Activated CD8-positive, alpha-beta T cell treated with anti-CD3 and anti-CD28 coated beads for 36 hours (primary cell): Measurements from ENCODE around the gene CHRM1. TPM values are rescaled to one million over a fixed set of nuclear protein-coding genes. Genes with fewer than 3 reads are reported as not detected.

Experiments used
- ATAC-seq: fragments of 200-7000 bp; cut with Tn5 transposase; one replicate; pipeline ENCODE4 v1.10.0; 2021; ENCODE audit warnings: mild to moderate bottlenecking, moderate library complexity
- CTCF ChIA-PET: fragments of 350-600 bp; sonication (Branson Sonifier 250); formaldehyde crosslinking; loops from one replicate; lab custom pipeline; 2021; ENCODE audit warnings: antibody characterized with exemption; lab: Charles Lee
- POLR2A ChIA-PET: fragments of 350-600 bp; sonication (Branson Sonifier 250); formaldehyde crosslinking; loops from one replicate; lab custom pipeline; 2021; ENCODE audit warnings: antibody characterized with exemption; lab: Charles Lee
- DNase-seq: peaks from one replicate; pipeline ENCODE4 v3.0.0-alpha.2; 2020
- H3K27ac Mint-ChIP-seq: one replicate; pipeline ENCODE4 v1.8.0; 2021; ENCODE audit warnings: mild to moderate bottlenecking, mixed read lengths
- H3K27me3 Mint-ChIP-seq: one replicate; pipeline ENCODE4 v1.8.0; 2021; ENCODE audit warnings: mixed read lengths
- H3K36me3 Mint-ChIP-seq: one replicate; pipeline ENCODE4 v1.8.0; 2021; ENCODE audit warnings: low read depth, mixed read lengths
- H3K4me1 Mint-ChIP-seq: one replicate; pipeline ENCODE4 v1.8.0; 2021; ENCODE audit warnings: low read depth, mixed read lengths
- H3K4me3 Mint-ChIP-seq: one replicate; pipeline ENCODE4 v1.8.0; 2021; ENCODE audit warnings: mild to moderate bottlenecking, moderate library complexity, mixed read lengths
- H3K9me3 Mint-ChIP-seq: one replicate; pipeline ENCODE4 v1.8.0; 2021; ENCODE audit warnings: mixed read lengths
- intact Hi-C: fragments of 100-400 bp; cut with micrococcal nuclease; formaldehyde crosslinking; loops from one replicate; pipeline ENCODE4 v1.10.0; 2022
- total RNA-seq, 2 experiments: library from RNA; stranded (reverse); gene quantifications; one replicate each; pipeline ENCODE4 v1.2.3, GENCODE V29; 2021
- TF ChIP-seq, protein P1 (sequence below): fragments of 200-600 bp; IDR thresholded peaks from one replicate; pipeline ENCODE4 v1.8.0; 2022; ENCODE audit warnings: antibody characterized with exemption, mild to moderate bottlenecking

Gene CHRM1
- total RNA-seq, 2 experiments from 2014 or later = not detected

DNA sequence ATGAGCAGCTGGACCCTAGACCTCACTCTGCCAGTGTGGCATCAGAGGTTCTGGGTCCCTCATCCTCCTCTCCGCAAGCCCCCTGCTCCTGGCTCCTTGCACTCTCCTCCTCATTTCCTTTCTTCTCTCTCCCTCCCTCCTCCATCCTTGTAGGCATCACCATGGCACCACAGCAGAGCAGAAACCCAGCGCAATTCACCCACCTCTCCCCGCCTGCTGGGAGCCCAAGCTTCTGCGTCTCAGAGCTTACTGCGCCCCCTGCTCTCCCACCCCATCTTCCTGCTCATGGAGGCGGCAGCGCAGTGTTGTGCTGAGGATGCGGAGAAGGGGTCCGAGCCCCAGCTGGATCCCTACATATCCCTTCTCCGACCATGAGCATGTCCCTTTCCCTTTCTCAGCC lies 1.7 kb downstream of the CHRM1 start:
- ChIA-PET POLR2A (no interaction called here), CTCF (interaction anchor here (0.8 to 3.7 kb wide), 3 partner anchors 15 to 104 kb away, joined by 3 to 56 read pairs (median 6); no protein-coding TSS in a partner anchor)
- Mint-ChIP-seq H3K9me3 (no peaks in the 10 kb centered on the region), H3K4me3 (no peak overlapping the region), H3K27ac (no peak overlapping the region), H3K36me3 (no peaks in the 10 kb centered on the region), H3K4me1 (peaks cover 20% of the 10 kb centered on the region), H3K27me3 (peaks cover 31% of the 10 kb centered on the region)
- no peak for ATAC-seq
- TF ChIP-seq, protein P1, sequence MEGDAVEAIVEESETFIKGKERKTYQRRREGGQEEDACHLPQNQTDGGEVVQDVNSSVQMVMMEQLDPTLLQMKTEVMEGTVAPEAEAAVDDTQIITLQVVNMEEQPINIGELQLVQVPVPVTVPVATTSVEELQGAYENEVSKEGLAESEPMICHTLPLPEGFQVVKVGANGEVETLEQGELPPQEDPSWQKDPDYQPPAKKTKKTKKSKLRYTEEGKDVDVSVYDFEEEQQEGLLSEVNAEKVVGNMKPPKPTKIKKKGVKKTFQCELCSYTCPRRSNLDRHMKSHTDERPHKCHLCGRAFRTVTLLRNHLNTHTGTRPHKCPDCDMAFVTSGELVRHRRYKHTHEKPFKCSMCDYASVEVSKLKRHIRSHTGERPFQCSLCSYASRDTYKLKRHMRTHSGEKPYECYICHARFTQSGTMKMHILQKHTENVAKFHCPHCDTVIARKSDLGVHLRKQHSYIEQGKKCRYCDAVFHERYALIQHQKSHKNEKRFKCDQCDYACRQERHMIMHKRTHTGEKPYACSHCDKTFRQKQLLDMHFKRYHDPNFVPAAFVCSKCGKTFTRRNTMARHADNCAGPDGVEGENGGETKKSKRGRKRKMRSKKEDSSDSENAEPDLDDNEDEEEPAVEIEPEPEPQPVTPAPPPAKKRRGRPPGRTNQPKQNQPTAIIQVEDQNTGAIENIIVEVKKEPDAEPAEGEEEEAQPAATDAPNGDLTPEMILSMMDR = no peak
- intact Hi-C loops = no loop called here
- no peak for DNase-seq

- Mint-ChIP-seq H3K9me3 (no peaks in the 10 kb centered on the region), H3K4me3 (no peak overlapping the region), H3K27ac (no peak overlapping the region), H3K36me3 (no peaks in the 10 kb centered on the region), H3K27me3 (peaks cover 24% of the 10 kb centered on the region), H3K4me1 (peaks cover 14% of the 10 kb centered on the region)
- intact Hi-C loops = no loop called here
- DNase-seq (no peak), ATAC-seq (no peak)
- ChIA-PET POLR2A (no interaction called here), CTCF (interaction anchor here (0.8 to 3.7 kb wide), 2 partner anchors 14 to 57 kb away, joined by 3 to 56 read pairs; no protein-coding TSS in a partner anchor)
- TF ChIP-seq, protein P1 = no peak
Measured at GRCh38 chr11:62918531-62918930, 2.6 kb downstream of the CHRM1 start.

DNA sequence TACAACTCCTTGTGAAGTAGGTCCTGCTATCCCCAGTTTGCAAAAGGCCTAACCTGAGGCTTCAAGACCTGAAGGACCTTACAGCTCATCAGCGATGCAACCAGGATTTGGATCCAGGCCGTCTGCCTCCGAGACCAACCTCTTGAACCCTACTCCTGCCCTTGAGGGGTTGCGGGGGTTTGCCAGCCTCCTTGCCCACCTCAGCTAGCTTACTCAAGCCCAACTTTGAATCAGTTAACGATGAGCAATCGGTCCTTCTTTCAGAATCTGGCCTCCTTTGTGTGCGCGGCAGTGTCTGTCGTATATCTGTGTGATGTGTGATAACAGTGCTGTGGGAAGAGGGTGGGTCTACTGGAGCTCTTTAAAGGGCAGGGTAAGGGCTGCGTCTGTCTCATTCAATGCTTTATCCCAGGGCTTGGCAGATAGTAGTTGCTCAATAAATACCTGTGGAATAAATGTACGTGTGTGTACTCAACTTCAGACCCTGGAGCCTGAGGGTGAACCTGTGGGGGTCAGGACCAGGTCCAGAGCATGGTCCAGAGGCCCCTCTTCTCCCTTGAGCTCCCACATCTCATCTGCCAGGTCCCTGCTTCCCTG lies 3.2 kb downstream of the CHRM1 start:
- no peaks in the 10 kb centered on the region for H3K36me3 Mint-ChIP-seq
- no peaks in the 10 kb centered on the region for H3K9me3 Mint-ChIP-seq
- TF ChIP-seq, protein P1 = no peak
- DNase-seq (no peak), ATAC-seq (no peak)
- H3K4me1 Mint-ChIP-seq = peaks cover 8% of the 10 kb centered on the region
- POLR2A ChIA-PET = interaction anchor here (0.7 to 1.2 kb wide), 2 partner anchors 33 to 63 kb away, joined by 3 read pairs; no protein-coding TSS in a partner anchor
- no peak overlapping the region for H3K4me3 Mint-ChIP-seq
- intact Hi-C loops = no loop called here
- CTCF ChIA-PET = interaction anchor here (3.7 kb wide), 1 partner anchor 13 kb away, joined by 56 read pairs; no protein-coding TSS in a partner anchor
- H3K27me3 Mint-ChIP-seq = peaks cover 24% of the 10 kb centered on the region
- no peak overlapping the region for H3K27ac Mint-ChIP-seq

- no peaks in the 10 kb centered on the region for H3K4me1 Mint-ChIP-seq
- intact Hi-C loops = no loop called here
- no peak overlapping the region for H3K4me3 Mint-ChIP-seq
- no peaks in the 10 kb centered on the region for H3K9me3 Mint-ChIP-seq
- peaks cover 1% of the 10 kb centered on the region for H3K27me3 Mint-ChIP-seq
- ChIA-PET CTCF (interaction anchor here (1.7 to 3.3 kb wide), 3 partner anchors 8 to 106 kb away, joined by 8 to 15 read pairs (median 8); no protein-coding TSS in a partner anchor), POLR2A (interaction anchor here (1.5 kb wide), 1 partner anchor 11 kb away, joined by 4 read pairs; no protein-coding TSS in a partner anchor)
- H3K27ac Mint-ChIP-seq = no peak overlapping the region
- ATAC-seq (no peak), DNase-seq (no peak)
- TF ChIP-seq, protein P1 = no peak
- H3K36me3 Mint-ChIP-seq = no peaks in the 10 kb centered on the region
Measured at GRCh38 chr11:62914416-62914815, 6.7 kb downstream of the CHRM1 start.

DNA sequence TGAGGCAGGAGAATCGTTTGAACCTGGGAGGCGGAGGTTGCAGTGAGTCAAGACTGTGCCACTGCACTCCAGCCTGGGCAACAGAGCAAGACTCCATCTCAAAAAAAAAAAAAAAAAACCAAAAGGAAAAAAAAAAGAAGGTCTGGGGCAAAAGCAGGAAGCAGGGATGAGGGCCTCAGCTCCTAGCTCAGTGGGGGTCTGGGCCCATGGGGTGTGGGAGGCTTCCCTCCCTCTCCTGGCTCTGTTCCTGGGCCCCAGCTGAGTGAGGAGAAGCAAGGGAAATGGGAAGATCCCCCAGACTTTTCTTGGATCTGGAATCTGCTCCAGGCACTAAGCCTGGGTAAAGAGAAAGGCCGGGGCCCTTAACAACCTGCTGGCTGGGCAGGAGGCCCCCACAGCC lies 8.9 kb downstream of the CHRM1 start:
- Mint-ChIP-seq H3K27ac (no peak overlapping the region), H3K36me3 (no peaks in the 10 kb centered on the region), H3K9me3 (no peaks in the 10 kb centered on the region), H3K4me3 (no peak overlapping the region), H3K4me1 (no peaks in the 10 kb centered on the region), H3K27me3 (peaks cover 5% of the 10 kb centered on the region)
- ChIA-PET CTCF (no interaction called here), POLR2A (no interaction called here)
- intact Hi-C loops = no loop called here
- ATAC-seq (no peak), DNase-seq (no peak)
- TF ChIP-seq, protein P1 = no peak
